ENCODE data around the gene PTPRM.

PTPRM gene

GRCh38 chr18:7750966-7751365 lies 183.8 kb downstream of the PTPRM start:
- H2AFZ ChIP-seq (ENCODE audit: low read depth), result no peak overlapping the region
- TF ChIP-seq CTCF (conservative IDR thresholded peaks at IDR 0.05; ENCODE audit: low read depth, low read length), result no peak
- no peaks in the 10 kb centered on the region for H3K36me3 ChIP-seq (ENCODE audit: insufficient read depth)
- H3K27ac ChIP-seq, result no peak overlapping the region
- no peak overlapping the region for H3K9ac ChIP-seq
- no peaks in the 10 kb centered on the region for H3K27me3 ChIP-seq (ENCODE audit: insufficient read depth, low read depth)
- no peak overlapping the region for H3K4me3 ChIP-seq (IDR thresholded peaks at IDR 0.05; ENCODE audit: insufficient read depth, low read depth, low read length)
- no peaks in the 10 kb centered on the region for H3K79me2 ChIP-seq (ENCODE audit: insufficient read depth, low read depth)
- no peak overlapping the region for H3K4me2 ChIP-seq
- no peaks in the 10 kb centered on the region for H4K20me1 ChIP-seq (ENCODE audit: insufficient read depth)
- H3K4me1 ChIP-seq (ENCODE audit: low read depth, poor library complexity, severe bottlenecking), result no peaks in the 10 kb centered on the region

- no peak for TF ChIP-seq CTCF (conservative IDR thresholded peaks at IDR 0.05; ENCODE audit: low read depth, low read length)
- no peaks in the 10 kb centered on the region for H3K27me3 ChIP-seq (ENCODE audit: insufficient read depth, low read depth)
- no peaks in the 10 kb centered on the region for H4K20me1 ChIP-seq (ENCODE audit: insufficient read depth)
- H3K4me1 ChIP-seq (ENCODE audit: low read depth, poor library complexity, severe bottlenecking), result no peaks in the 10 kb centered on the region
- H2AFZ ChIP-seq (ENCODE audit: low read depth), result no peak overlapping the region
- no peak overlapping the region for H3K4me2 ChIP-seq
- H3K27ac ChIP-seq, result no peak overlapping the region
- no peaks in the 10 kb centered on the region for H3K36me3 ChIP-seq (ENCODE audit: insufficient read depth)
- H3K9ac ChIP-seq, result no peak overlapping the region
- no peak overlapping the region for H3K4me3 ChIP-seq (IDR thresholded peaks at IDR 0.05; ENCODE audit: insufficient read depth, low read depth, low read length)
- H3K79me2 ChIP-seq (ENCODE audit: insufficient read depth, low read depth), result no peaks in the 10 kb centered on the region
These were observed 187.1 kb downstream of the PTPRM start for GRCh38 chr18:7754258-7754657.

GRCh38 chr18:7754725-7755181 lies 187.6 kb downstream of the PTPRM start:
- TF ChIP-seq CTCF (conservative IDR thresholded peaks at IDR 0.05; ENCODE audit: low read depth, low read length), result no peak
- H3K27ac ChIP-seq, result no peak overlapping the region
- no peaks in the 10 kb centered on the region for H3K36me3 ChIP-seq (ENCODE audit: insufficient read depth)
- H3K4me2 ChIP-seq, result no peak overlapping the region
- no peaks in the 10 kb centered on the region for H3K79me2 ChIP-seq (ENCODE audit: insufficient read depth, low read depth)
- no peak overlapping the region for H3K4me3 ChIP-seq (IDR thresholded peaks at IDR 0.05; ENCODE audit: insufficient read depth, low read depth, low read length)
- no peak overlapping the region for H3K9ac ChIP-seq
- H3K27me3 ChIP-seq (ENCODE audit: insufficient read depth, low read depth), result no peaks in the 10 kb centered on the region
- no peaks in the 10 kb centered on the region for H3K4me1 ChIP-seq (ENCODE audit: low read depth, poor library complexity, severe bottlenecking)
- no peaks in the 10 kb centered on the region for H4K20me1 ChIP-seq (ENCODE audit: insufficient read depth)
- H2AFZ ChIP-seq (ENCODE audit: low read depth), result no peak overlapping the region

GRCh38 chr18:7755753-7756475 lies 188.8 kb downstream of the PTPRM start:
- no peak for TF ChIP-seq CTCF (conservative IDR thresholded peaks at IDR 0.05; ENCODE audit: low read depth, low read length)
- no peak overlapping the region for H3K4me3 ChIP-seq (IDR thresholded peaks at IDR 0.05; ENCODE audit: insufficient read depth, low read depth, low read length)
- no peaks in the 10 kb centered on the region for H4K20me1 ChIP-seq (ENCODE audit: insufficient read depth)
- no peaks in the 10 kb centered on the region for H3K36me3 ChIP-seq (ENCODE audit: insufficient read depth)
- no peaks in the 10 kb centered on the region for H3K27me3 ChIP-seq (ENCODE audit: insufficient read depth, low read depth)
- no peaks in the 10 kb centered on the region for H3K79me2 ChIP-seq (ENCODE audit: insufficient read depth, low read depth)
- H3K4me1 ChIP-seq (ENCODE audit: low read depth, poor library complexity, severe bottlenecking), result no peaks in the 10 kb centered on the region
- no peak overlapping the region for H2AFZ ChIP-seq (ENCODE audit: low read depth)
- H3K4me2 ChIP-seq, result no peak overlapping the region
- no peak overlapping the region for H3K9ac ChIP-seq
- H3K27ac ChIP-seq, result no peak overlapping the region

Data from KMS-11 (cell line).